CD14-positive monocyte (primary cell): ENCODE results near the gene SLC9A7. TPM values are rescaled to one million over a fixed set of nuclear protein-coding genes. Genes with fewer than 3 reads are reported as not detected.
A peak's percentile ranks its signal among the peaks of the same experiment; 100 is the strongest.
"Not testable (repeated sequence)": the region's sequence is repeated elsewhere in the genome, so short reads cannot be mapped to it uniquely, and the experiment has no call there.

Experiments used
- DNase-seq, 3 donors: peaks; one replicate each; pipeline ENCODE4 v3.0.0-alpha.2; 2011 to 2022
- H2AFZ ChIP-seq: 2 replicates; pipeline ENCODE4 v1.6.0; 2012; ENCODE audit warnings: mild to moderate bottlenecking, low read depth, low read length, inconsistent platforms; ENCODE audit not compliant: insufficient read depth, poor library complexity, severe bottlenecking
- H3K27ac ChIP-seq, 2 donors: 1 replicate in 1 of 2; 2 replicates in 1 of 2; pipeline ENCODE4 v1.5.1; 2012 to 2013; ENCODE audit warnings: low read length in 2 of 2, control low read depth in 1 of 2, inconsistent platforms in 1 of 2, low read depth in 1 of 2, mild to moderate bottlenecking in 1 of 2
- H3K27me3 ChIP-seq, 2 donors: one replicate each; pipeline versions ENCODE4 v1.6.0 to v1.6.1; 2011 to 2013; ENCODE audit warnings: low read length in 2 of 2; ENCODE audit not compliant: control insufficient read depth in 2 of 2, insufficient read depth in 2 of 2
- H3K36me3 ChIP-seq, 2 donors: replicated peaks in 1 of 2; 1 replicate in 1 of 2; 2 replicates in 1 of 2; pipeline versions ENCODE4 v1.5.1 to v1.6.1; 2012 to 2013; ENCODE audit warnings: low read length in 2 of 2, control low read depth in 1 of 2, inconsistent platforms in 1 of 2, mild to moderate bottlenecking in 1 of 2; ENCODE audit not compliant: insufficient read depth in 2 of 2, control insufficient read depth in 1 of 2
- H3K4me1 ChIP-seq, 2 donors: 1 replicate in 1 of 2; 2 replicates in 1 of 2; pipeline versions ENCODE4 v1.5.1 to v1.6.1; 2012 to 2013; ENCODE audit warnings: low read length in 2 of 2, control low read depth in 1 of 2, inconsistent platforms in 1 of 2, mild to moderate bottlenecking in 1 of 2, moderate library complexity in 1 of 2; ENCODE audit not compliant: insufficient read depth in 2 of 2, control insufficient read depth in 1 of 2
- H3K4me2 ChIP-seq: replicated peaks from 2 replicates; pipeline ENCODE3; 2012; ENCODE audit warnings: low read length, moderate library complexity, mild to moderate bottlenecking; ENCODE audit not compliant: poor library complexity, severe bottlenecking; ENCODE audit errors: extremely low read depth
- H3K4me3 ChIP-seq, 3 experiments: fragments of 200-600 bp in 1 of 3; sonication (generic) in 1 of 3; replicated peaks in 1 of 3; 1 replicate in 2 of 3; 2 replicates in 1 of 3; pipeline ENCODE4 v1.5.1; 2011 to 2013; ENCODE audit warnings: low read length in 3 of 3, mild to moderate bottlenecking in 3 of 3, control low read depth in 2 of 3, low read depth in 2 of 3, inconsistent platforms in 1 of 3, moderate library complexity in 1 of 3
- H3K79me2 ChIP-seq: 2 replicates; pipeline ENCODE4 v1.6.0; 2012; ENCODE audit warnings: mild to moderate bottlenecking, control low read depth, inconsistent platforms, low read length, moderate library complexity; ENCODE audit not compliant: insufficient read depth
- H3K9ac ChIP-seq: 2 replicates; pipeline ENCODE4 v1.6.0; 2017; ENCODE audit warnings: low read length, mild to moderate bottlenecking; ENCODE audit not compliant: insufficient read depth, poor library complexity, severe bottlenecking
- H3K9me3 ChIP-seq, 2 donors: replicated peaks in 1 of 2; 1 replicate in 1 of 2; 2 replicates in 1 of 2; pipeline versions ENCODE4 v1.5.1 to v1.6.1; 2012 to 2013; ENCODE audit warnings: low read length in 2 of 2, control low read depth in 1 of 2; ENCODE audit not compliant: control insufficient read depth in 1 of 2, insufficient read depth in 1 of 2
- H4K20me1 ChIP-seq: 2 replicates; pipeline ENCODE4 v1.6.0; 2012; ENCODE audit warnings: mild to moderate bottlenecking, low read length, control low read depth, moderate library complexity; ENCODE audit not compliant: insufficient read depth
- H3K27ac Mint-ChIP-seq, 7 donors: one replicate each; pipeline ENCODE4 v1.8.0; 2020; ENCODE audit warnings: mild to moderate bottlenecking in 7 of 7, mixed read lengths in 7 of 7, moderate library complexity in 6 of 7, inconsistent platforms in 2 of 7
- H3K27me3 Mint-ChIP-seq, 3 donors: one replicate each; pipeline ENCODE4 v1.8.0; 2021 to 2022; ENCODE audit warnings: low read depth in 3 of 3, mild to moderate bottlenecking in 3 of 3, mixed read lengths in 3 of 3, moderate library complexity in 3 of 3, inconsistent platforms in 1 of 3
- H3K36me3 Mint-ChIP-seq, 2 donors: one replicate each; pipeline ENCODE4 v1.8.0; 2020; ENCODE audit warnings: mixed read lengths in 2 of 2, inconsistent platforms in 1 of 2, mild to moderate bottlenecking in 1 of 2
- H3K4me1 Mint-ChIP-seq: one replicate; pipeline ENCODE4 v1.8.0; 2020; ENCODE audit warnings: mild to moderate bottlenecking, mixed read lengths
- H3K4me3 Mint-ChIP-seq, 2 donors: one replicate each; pipeline ENCODE4 v1.8.0; 2020; ENCODE audit warnings: mild to moderate bottlenecking in 2 of 2, mixed read lengths in 2 of 2, moderate library complexity in 1 of 2
- H3K9me3 Mint-ChIP-seq, 7 donors: one replicate each; pipeline ENCODE4 v1.8.0; 2020 to 2022; ENCODE audit warnings: mixed read lengths in 7 of 7, mild to moderate bottlenecking in 6 of 7, moderate library complexity in 6 of 7, inconsistent platforms in 2 of 7
- WGBS: methylation state at CpG from one replicate; pipeline ENCODE4 v1.1.5; 2013; ENCODE audit warnings: missing lambda C conversion rate; ENCODE audit not compliant: insufficient coverage; 5-methylcytosine and 5-hydroxymethylcytosine counted together
- intact Hi-C, 2 donors: fragments of 100-400 bp; cut with micrococcal nuclease; formaldehyde crosslinking; loops; one replicate each; pipeline versions ENCODE4 v1.15.0 to v1.15.1; 2023
- polyA plus RNA-seq, 3 donors: library from polyadenylated mRNA; depleted of rRNA in 1 of 3; unstranded in 2 of 3; stranded (reverse) in 1 of 3; fragments of 300-500 nt in 2 of 3; fragments of >200 nt in 1 of 3; fragmentation: Illumina TruSeq in 2 of 3; gene quantifications; 1 replicate in 2 of 3; 2 replicates in 1 of 3; pipeline ENCODE4 v1.2.3, GENCODE V29; 2012 to 2021
- TF ChIP-seq, protein P1 (sequence below): fragments of 200-600 bp; IDR thresholded peaks from one replicate; pipeline ENCODE4 v1.8.0; 2022; ENCODE audit warnings: antibody characterized with exemption, mild to moderate bottlenecking

Gene SLC9A7
- polyA plus RNA-seq, 3 donors, result 0.73 to 2.0 (median 1.0) TPM

GRCh38 chrX:46791927-46792809 lies 33.2 kb upstream of the SLC9A7 start:
- Mint-ChIP-seq H3K4me3 (peak overlapping the region; percentile 41 to 62), H3K36me3 (no peaks in the 10 kb centered on the region), H3K4me1 (peaks cover 26% of the 10 kb centered on the region), H3K27me3 (peaks cover 0 to 17% (median 0%) of the 10 kb centered on the region in 3 donors), H3K27ac (peak overlapping the region; percentile 91 to 98 (median 95)), H3K9me3 (peaks cover 0 to 9% (median 0%) of the 10 kb centered on the region in 7 donors)
- Histone ChIP-seq H3K79me2 (no peaks in the 10 kb centered on the region), H4K20me1 (no peaks in the 10 kb centered on the region), H3K27me3 (no peaks in the 10 kb centered on the region), H3K9me3 (no peaks in the 10 kb centered on the region), H3K4me2 (peak overlapping the region; percentile 58), H3K9ac (peak overlapping the region; percentile 55), H3K4me3 (peak overlapping the region; percentile 16 to 62 (median 51)), H2AFZ (no peak overlapping the region), H3K4me1 (peaks cover 33 to 40% of the 10 kb centered on the region in 2 donors), H3K27ac (peak overlapping the region; percentile 90 to 91), H3K36me3 (no peaks in the 10 kb centered on the region)
- 0% methylated on average over 1 of the region's 7 CpGs for WGBS
- DNase-seq, result peak; percentile 79 to 90 (median 88)
- TF ChIP-seq, protein P1, sequence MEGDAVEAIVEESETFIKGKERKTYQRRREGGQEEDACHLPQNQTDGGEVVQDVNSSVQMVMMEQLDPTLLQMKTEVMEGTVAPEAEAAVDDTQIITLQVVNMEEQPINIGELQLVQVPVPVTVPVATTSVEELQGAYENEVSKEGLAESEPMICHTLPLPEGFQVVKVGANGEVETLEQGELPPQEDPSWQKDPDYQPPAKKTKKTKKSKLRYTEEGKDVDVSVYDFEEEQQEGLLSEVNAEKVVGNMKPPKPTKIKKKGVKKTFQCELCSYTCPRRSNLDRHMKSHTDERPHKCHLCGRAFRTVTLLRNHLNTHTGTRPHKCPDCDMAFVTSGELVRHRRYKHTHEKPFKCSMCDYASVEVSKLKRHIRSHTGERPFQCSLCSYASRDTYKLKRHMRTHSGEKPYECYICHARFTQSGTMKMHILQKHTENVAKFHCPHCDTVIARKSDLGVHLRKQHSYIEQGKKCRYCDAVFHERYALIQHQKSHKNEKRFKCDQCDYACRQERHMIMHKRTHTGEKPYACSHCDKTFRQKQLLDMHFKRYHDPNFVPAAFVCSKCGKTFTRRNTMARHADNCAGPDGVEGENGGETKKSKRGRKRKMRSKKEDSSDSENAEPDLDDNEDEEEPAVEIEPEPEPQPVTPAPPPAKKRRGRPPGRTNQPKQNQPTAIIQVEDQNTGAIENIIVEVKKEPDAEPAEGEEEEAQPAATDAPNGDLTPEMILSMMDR, result no peak
- intact Hi-C loops, result loop anchor here in 1 of 2 donors (2.0 to 10.0 kb wide), 2 partner anchors 33 to 167 kb away; partner anchors contain the start of gene SLC9A7

- TF ChIP-seq, protein P1, result no peak
- Mint-ChIP-seq H3K27me3 (peaks cover 0 to 15% (median 0%) of the 10 kb centered on the region in 3 donors), H3K4me3 (no peak overlapping the region), H3K36me3 (no peaks in the 10 kb centered on the region), H3K9me3 (peaks cover 0 to 10% (median 0%) of the 10 kb centered on the region in 7 donors), H3K4me1 (peaks cover 27% of the 10 kb centered on the region), H3K27ac (peak overlapping the region in 1 of 7 donors; percentile 36)
- Histone ChIP-seq H3K9ac (no peak overlapping the region), H3K4me2 (no peak overlapping the region), H3K79me2 (no peaks in the 10 kb centered on the region), H2AFZ (no peak overlapping the region), H4K20me1 (no peaks in the 10 kb centered on the region), H3K4me3 (no peak overlapping the region), H3K27ac (no peak overlapping the region), H3K27me3 (no peaks in the 10 kb centered on the region), H3K9me3 (no peaks in the 10 kb centered on the region), H3K36me3 (no peaks in the 10 kb centered on the region), H3K4me1 (peaks cover 34 to 41% of the 10 kb centered on the region in 2 donors)
- WGBS, result no CpG with 5 or more reads among the region's 4 CpGs
- no peak for DNase-seq
- intact Hi-C loops, result no loop called here
Measured at GRCh38 chrX:46788902-46789301, 30.0 kb upstream of the SLC9A7 start.

GRCh38 chrX:46784437-46784836 lies 25.5 kb upstream of the SLC9A7 start:
- H3K4me3 ChIP-seq, H4K20me1 ChIP-seq, H3K9ac ChIP-seq, intact Hi-C loops, H3K27ac Mint-ChIP-seq, H3K36me3 Mint-ChIP-seq, H3K4me1 Mint-ChIP-seq, H3K9me3 Mint-ChIP-seq, H3K36me3 ChIP-seq, H3K9me3 ChIP-seq, H3K27ac ChIP-seq, H3K27me3 ChIP-seq, H2AFZ ChIP-seq, H3K4me1 ChIP-seq, H3K4me3 Mint-ChIP-seq, H3K4me2 ChIP-seq, H3K79me2 ChIP-seq: not testable (repeated sequence)
- DNase-seq, result peak; percentile 25 to 32 (median 29)
- H3K27me3 Mint-ChIP-seq, result peaks cover 0 to 24% (median 2%) of the 10 kb centered on the region in 3 donors
